PC-9 (cell line): Measurements from ENCODE around the gene SOD3. TPM values are rescaled to one million over a fixed set of nuclear protein-coding genes. Genes with fewer than 3 reads are reported as not detected.

Experiments
- BruUV-seq: library from RNA; stranded (reverse); fragments of 400-500 nt; replicated peaks from 2 replicates; lab custom pipeline; 2021; lab: Mats Ljungman, UMichigan
- CTCF ChIA-PET: fragments of 300-600 bp; sonication (Branson Sonifier 250); formaldehyde crosslinking; loops from one replicate; lab custom pipeline; 2022; ENCODE audit warnings: antibody characterized with exemption; lab: Charles Lee
- POLR2A ChIA-PET: fragments of 300-600 bp; sonication (Branson Sonifier 250); formaldehyde crosslinking; loops from one replicate; lab custom pipeline; 2022; ENCODE audit warnings: antibody characterized with exemption; ENCODE audit not compliant: unreplicated experiment; lab: Charles Lee
- DNase-seq, 2 experiments: peaks; one replicate each; pipeline versions ENCODE4 v3.0.0 to v3.0.0-alpha.2; 2015 to 2022; ENCODE audit warnings: mixed read lengths in 1 of 2
- H2AFZ ChIP-seq: fragments of 200-600 bp; sonication (generic); 2 replicates; pipeline ENCODE4 v1.8.1; 2017; ENCODE audit warnings: antibody characterized with exemption
- H3F3A ChIP-seq: fragments of 200-600 bp; sonication (generic); 2 replicates; pipeline ENCODE4 v1.8.1; 2017; ENCODE audit warnings: antibody characterized with exemption, mild to moderate bottlenecking, low read depth; ENCODE audit not compliant: insufficient read depth
- H3K27ac ChIP-seq: fragments of 200-600 bp; sonication (generic); 2 replicates; pipeline ENCODE4 v1.6.1; 2016; ENCODE audit warnings: mixed run types
- H3K27me3 ChIP-seq: fragments of 200-600 bp; sonication (generic); 2 replicates; pipeline ENCODE4 v1.6.1; 2016; ENCODE audit warnings: low read depth, mixed run types; ENCODE audit not compliant: insufficient read depth
- H3K36me3 ChIP-seq: fragments of 200-600 bp; sonication (generic); 2 replicates; pipeline ENCODE4 v1.6.1; 2016; ENCODE audit warnings: low read depth, mixed run types
- H3K4me1 ChIP-seq: fragments of 200-600 bp; sonication (generic); replicated peaks from 2 replicates; pipeline ENCODE4 v1.6.1; 2016; ENCODE audit warnings: mixed run types; ENCODE audit not compliant: insufficient read depth
- H3K4me2 ChIP-seq: fragments of 200-600 bp; sonication (generic); 2 replicates; pipeline ENCODE4 v1.6.1; 2017; ENCODE audit warnings: mixed run types
- H3K4me3 ChIP-seq: fragments of 200-600 bp; sonication (generic); 2 replicates; pipeline ENCODE4 v1.6.1; 2016; ENCODE audit warnings: mixed run types
- H3K79me2 ChIP-seq: fragments of 200-600 bp; sonication (generic); 2 replicates; pipeline ENCODE4 v1.6.1; 2017; ENCODE audit warnings: low read depth, mixed run types
- H3K9me2 ChIP-seq: fragments of 200-600 bp; sonication (generic); 2 replicates; pipeline ENCODE4 v1.8.1; 2017; ENCODE audit warnings: mild to moderate bottlenecking; ENCODE audit not compliant: insufficient read depth
- H3K9me3 ChIP-seq: fragments of 200-600 bp; sonication (generic); 2 replicates; pipeline ENCODE4 v1.8.1; 2016; ENCODE audit warnings: low read depth; ENCODE audit not compliant: insufficient read depth
- H4K20me1 ChIP-seq: fragments of 200-600 bp; sonication (generic); 2 replicates; pipeline ENCODE4 v1.8.1; 2017; ENCODE audit not compliant: insufficient read depth
- CTCF ChIP-seq: fragments of 200-600 bp; sonication (generic); conservative IDR thresholded peaks from 2 replicates; pipeline ENCODE4 v1.6.1; 2017; ENCODE audit warnings: mixed run types, antibody characterized with exemption, mild to moderate bottlenecking, moderate library complexity
- EZH2 ChIP-seq: fragments of 200-600 bp; sonication (generic); IDR thresholded peaks from 2 replicates; pipeline ENCODE4 v1.8.0; 2017; ENCODE audit warnings: antibody characterized with exemption, low read depth
- intact Hi-C: fragments of 100-400 bp; cut with micrococcal nuclease; formaldehyde crosslinking; loops from one replicate; pipeline ENCODE4 v1.10.0; 2022; ENCODE audit not compliant: unreplicated experiment
- total RNA-seq: library from RNA; stranded (reverse); gene quantifications from 2 replicates; pipeline ENCODE4 v1.2.3, GENCODE V29; 2021

The SOD3 gene
- total RNA-seq, 1 experiment from 2014 or later: 6.3 TPM

DNA sequence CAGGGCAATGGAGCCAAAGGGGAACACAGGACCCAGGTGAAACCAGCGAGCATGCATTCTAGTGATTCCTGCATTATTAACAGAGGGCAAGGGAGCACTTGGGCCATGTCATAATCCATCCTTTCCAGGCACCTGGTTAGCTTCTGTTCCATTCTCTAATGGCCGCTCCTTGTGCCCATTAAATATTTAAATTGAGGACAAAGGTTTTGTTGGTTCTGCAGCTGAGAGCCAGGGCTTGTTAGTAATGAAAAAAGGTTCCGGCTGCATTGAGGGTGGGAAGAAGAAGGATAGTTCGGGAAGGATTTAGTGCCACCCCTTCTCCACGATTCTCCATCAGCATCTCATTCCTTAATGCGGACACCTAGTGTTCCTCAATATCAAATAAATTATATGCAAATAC is 13.6 kb downstream of the SOD3 start:
- Histone ChIP-seq H3K4me2 (no peak overlapping the region), H3K36me3 (no peaks in the 10 kb centered on the region), H3K27ac (no peak overlapping the region), H3K4me1 (no peaks in the 10 kb centered on the region), H3K27me3 (no peaks in the 10 kb centered on the region), H3K9me2 (no peaks in the 10 kb centered on the region), H3K4me3 (no peak overlapping the region), H4K20me1 (no peaks in the 10 kb centered on the region), H3K79me2 (no peaks in the 10 kb centered on the region), H2AFZ (no peak overlapping the region), H3F3A (no peaks in the 10 kb centered on the region), H3K9me3 (no peaks in the 10 kb centered on the region)
- CTCF ChIA-PET: no interaction called here
- intact Hi-C loops: no loop called here
- TF ChIP-seq CTCF (no peak), EZH2 (no peak)
- POLR2A ChIA-PET: no interaction called here
- no TSS peak for BruUV-seq
- no peak for DNase-seq

DNA sequence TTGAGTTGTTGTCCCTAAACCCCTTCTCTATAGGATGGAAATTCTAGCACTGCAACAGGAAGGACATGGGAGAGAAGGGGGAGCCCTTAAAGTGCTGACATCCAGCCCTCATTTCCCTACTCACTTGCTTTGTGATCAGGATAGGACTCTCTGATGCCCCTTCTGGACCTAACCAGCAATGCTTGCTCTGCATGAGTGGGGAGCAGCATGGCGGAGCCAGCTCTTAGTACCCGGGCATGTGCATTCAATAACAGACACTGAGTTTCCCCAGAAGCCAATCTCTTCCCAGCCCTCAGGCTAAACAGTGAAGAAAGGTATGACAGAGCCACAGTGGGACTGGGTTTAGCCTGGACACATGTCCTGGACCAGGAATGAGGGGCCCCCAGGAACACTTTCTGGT is 14.0 kb downstream of the SOD3 start:
- Histone ChIP-seq H3K9me3 (no peaks in the 10 kb centered on the region), H4K20me1 (no peaks in the 10 kb centered on the region), H2AFZ (no peak overlapping the region), H3K9me2 (no peaks in the 10 kb centered on the region), H3K4me3 (no peak overlapping the region), H3K27me3 (no peaks in the 10 kb centered on the region), H3K36me3 (no peaks in the 10 kb centered on the region), H3K4me2 (no peak overlapping the region), H3F3A (no peaks in the 10 kb centered on the region), H3K79me2 (no peaks in the 10 kb centered on the region), H3K27ac (no peak overlapping the region), H3K4me1 (no peaks in the 10 kb centered on the region)
- POLR2A ChIA-PET: no interaction called here
- no TSS peak for BruUV-seq
- intact Hi-C loops: no loop called here
- no peak for DNase-seq
- no peak for TF ChIP-seq CTCF
- no peak for TF ChIP-seq EZH2
- CTCF ChIA-PET: no interaction called here

DNA sequence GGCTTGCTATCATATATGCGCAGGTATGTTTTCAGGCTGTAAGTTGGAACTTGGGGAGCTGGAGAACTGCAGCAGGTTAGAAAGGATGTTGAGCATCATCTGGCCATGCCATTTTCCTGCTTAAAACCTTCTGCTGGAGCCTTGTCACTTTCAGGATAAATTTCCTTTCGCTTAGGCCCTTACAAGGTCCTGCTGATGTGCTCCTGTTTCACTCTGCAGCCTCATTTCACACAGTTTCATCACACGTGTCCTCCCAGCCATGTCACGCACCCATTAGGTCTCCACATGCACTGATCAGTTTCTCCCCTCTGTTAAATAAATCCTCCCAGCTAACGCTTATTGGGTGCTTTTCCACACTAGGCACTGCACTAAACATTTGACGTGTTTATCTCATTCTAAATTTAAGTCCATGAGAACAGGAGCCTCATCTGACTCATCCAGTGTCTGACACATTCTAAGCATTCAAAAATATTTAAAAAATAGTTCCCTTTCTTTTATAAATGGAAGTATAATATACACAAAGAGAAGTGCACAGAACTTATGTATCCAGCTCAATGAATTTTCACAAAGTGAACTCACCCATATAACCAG is 14.5 kb downstream of the SOD3 start:
- TF ChIP-seq EZH2 (no peak), CTCF (no peak)
- CTCF ChIA-PET: no interaction called here
- Histone ChIP-seq H3K9me2 (no peaks in the 10 kb centered on the region), H3K27me3 (no peaks in the 10 kb centered on the region), H3K36me3 (no peaks in the 10 kb centered on the region), H4K20me1 (no peaks in the 10 kb centered on the region), H3K4me2 (no peak overlapping the region), H3K79me2 (no peaks in the 10 kb centered on the region), H3F3A (no peaks in the 10 kb centered on the region), H3K27ac (no peak overlapping the region), H3K4me3 (no peak overlapping the region), H3K9me3 (no peaks in the 10 kb centered on the region), H3K4me1 (no peaks in the 10 kb centered on the region), H2AFZ (no peak overlapping the region)
- DNase-seq: no peak
- intact Hi-C loops: no loop called here
- POLR2A ChIA-PET: no interaction called here
- BruUV-seq: no TSS peak
